Globus pallidus (tissue), 1 donor: Measurements from ENCODE around the gene CACNA2D1.
A peak's percentile ranks its signal among the peaks of the same experiment; 100 is the strongest.
"Not testable (repeated sequence)": the region's sequence is repeated elsewhere in the genome, so short reads cannot be mapped to it uniquely, and the experiment has no call there.

Experiments
- DNase-seq: peaks from one replicate; pipeline ENCODE4 v3.0.0-alpha.2; 2015; ENCODE audit warnings: low spot score

The CACNA2D1 gene

DNA sequence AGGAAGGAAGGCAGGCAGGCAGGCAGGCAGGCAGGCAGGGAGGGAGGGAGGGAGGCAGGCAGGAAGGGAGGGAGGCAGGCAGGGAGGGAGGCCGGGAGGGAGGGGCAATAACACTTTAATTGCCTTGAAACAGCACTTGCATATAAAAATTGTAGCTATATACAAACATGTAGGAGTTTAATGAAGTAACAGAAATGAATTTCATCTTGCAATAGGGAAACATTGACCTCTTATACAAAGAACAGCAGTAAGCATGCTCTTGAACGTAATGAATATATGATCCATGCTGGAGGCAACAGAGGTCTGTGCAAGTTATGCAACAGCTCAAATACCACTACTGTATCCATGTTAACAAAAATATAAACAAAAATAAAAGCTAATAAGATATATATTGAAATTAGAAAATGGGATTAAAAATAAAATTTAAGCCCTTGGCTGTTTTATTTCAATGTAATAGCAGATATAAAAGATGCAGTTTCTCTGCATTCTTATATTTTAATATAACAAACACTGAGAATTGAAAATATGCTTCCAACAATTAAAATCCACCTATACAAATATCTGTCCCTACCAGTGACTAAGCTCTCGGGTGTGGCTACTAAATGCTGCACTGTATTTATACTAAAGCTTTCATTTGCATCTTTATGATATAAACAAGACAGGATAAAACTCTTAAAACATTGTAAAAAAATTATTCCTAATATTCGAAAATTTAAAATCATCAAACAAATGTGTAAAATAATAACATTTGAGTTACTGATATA lies 50.3 kb downstream of the CACNA2D1 start:
- DNase-seq, result no peak

GRCh38 chr7:82390936-82391335 lies 52.6 kb downstream of the CACNA2D1 start:
- no peak for DNase-seq

DNA sequence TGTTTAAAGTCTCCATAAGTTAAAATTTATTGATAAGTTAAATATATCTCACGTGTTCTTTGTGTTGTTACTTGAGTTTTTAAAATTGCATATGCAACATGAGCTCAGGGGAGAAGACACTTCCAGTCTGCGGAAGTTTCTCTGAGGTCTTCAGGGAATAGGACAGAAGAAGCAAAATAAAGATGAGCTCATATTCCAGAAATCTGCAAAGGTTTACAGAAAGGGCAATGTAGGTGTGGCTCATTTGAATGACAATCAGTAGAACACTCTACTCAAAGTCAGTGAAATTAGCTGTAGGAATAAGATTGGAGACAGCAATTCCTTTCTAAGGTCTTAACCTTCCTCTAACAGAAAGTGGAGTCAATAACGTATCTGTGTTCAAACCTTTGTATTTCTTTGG lies 53.7 kb downstream of the CACNA2D1 start:
- DNase-seq, result no peak

GRCh38 chr7:82388138-82388537 lies 55.4 kb downstream of the CACNA2D1 start:
- DNase-seq, result no peak

DNA sequence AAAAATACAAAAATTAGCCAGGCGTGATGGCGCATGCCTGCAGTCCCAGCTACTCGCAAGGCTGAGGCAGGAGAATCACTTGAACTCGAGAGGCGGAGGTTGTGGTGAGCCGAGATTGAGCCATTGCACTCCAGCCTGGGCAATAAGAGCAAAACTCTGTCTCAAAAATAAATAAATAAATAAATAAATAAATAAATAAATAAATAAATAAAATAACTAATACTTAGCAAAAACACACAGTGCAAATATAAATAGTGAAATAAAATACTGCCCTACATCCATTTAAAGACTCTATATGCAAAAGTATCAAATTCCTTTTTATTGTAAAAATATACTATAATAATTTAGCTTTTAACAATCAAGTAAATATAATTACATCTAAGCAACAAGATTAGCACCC lies 57.0 kb downstream of the CACNA2D1 start:
- not testable (repeated sequence) for DNase-seq

GRCh38 chr7:82384779-82385178 lies 58.8 kb downstream of the CACNA2D1 start:
- DNase-seq, result no peak

DNA sequence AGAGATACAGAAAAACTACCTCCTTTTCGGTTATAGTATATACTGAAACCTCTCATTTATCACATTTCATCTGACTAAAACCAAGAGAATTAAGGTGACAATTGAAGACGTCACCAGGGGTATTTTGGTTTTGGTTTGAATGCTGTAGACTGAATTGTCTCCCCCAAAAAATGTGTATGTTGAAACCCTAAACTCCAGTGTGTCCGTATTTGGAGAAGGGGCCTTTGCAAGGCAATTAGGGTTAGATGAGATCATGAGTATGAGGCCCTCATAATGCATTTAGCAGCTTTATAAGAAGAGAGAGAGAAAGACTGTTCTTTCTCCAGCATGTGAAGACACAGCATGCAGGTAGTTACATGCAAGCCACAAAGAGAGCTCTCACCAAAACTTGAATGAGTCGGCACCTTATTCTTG lies 59.5 kb downstream of the CACNA2D1 start:
- DNase-seq, result no peak

- no peak for DNase-seq
Measured at GRCh38 chr7:82382276-82382675, 61.3 kb downstream of the CACNA2D1 start.

DNA sequence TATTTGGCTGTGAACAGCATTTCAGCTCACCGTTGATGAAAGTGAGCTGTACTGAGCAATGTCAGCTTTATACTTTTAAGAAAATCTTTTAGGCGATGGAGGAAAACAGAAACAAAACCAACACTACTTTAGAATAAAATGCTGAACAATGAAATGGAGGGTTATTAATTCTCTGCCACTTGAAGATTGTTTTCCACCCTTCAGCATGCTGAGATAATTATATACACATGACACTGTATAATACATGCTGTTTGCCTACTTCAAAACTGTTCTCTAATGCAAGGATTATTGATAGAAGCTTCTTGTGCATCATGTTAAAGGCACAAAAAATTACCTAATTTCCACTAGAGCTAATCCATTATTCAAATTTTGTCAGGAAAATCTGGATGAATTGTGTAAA lies 66.8 kb downstream of the CACNA2D1 start:
- no peak for DNase-seq

DNA sequence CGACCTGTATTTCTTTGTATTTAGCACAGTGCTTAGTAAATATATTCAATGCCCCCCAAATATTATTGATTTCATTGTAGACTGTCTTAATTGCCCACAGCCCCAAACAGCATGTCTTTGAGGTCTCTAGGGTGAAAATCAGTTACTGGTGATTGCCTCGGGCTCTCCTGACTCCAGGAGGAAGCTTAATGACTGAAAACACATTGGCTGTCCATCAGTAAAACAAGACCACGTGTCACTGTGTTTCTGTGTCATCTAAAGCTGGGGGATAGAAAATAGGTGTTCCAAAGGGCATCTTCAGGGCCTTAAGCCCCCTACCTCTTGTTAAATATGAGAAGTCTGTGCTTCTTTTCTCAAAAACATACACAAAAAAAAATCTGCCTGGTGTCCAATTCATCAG lies 67.9 kb downstream of the CACNA2D1 start:
- DNase-seq, result no peak

DNA sequence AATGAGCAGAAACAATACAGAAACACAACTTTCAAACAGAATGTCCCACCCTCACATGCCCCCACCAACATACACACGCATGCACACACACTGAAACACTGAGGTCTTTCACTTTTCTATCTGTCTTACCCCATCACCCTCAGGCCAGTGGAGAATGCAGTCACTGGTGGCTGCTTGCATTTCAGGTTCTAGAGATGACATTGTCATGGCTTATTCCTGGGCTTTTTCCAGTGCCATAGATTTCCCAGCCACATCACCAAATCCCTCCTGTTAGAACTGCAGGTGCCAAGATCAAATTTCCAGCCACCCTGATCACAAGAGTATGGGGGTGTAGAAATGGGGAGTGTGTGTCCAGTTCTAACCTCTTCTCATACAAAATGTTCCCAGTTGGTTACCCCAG lies 68.4 kb downstream of the CACNA2D1 start:
- no peak for DNase-seq

DNA sequence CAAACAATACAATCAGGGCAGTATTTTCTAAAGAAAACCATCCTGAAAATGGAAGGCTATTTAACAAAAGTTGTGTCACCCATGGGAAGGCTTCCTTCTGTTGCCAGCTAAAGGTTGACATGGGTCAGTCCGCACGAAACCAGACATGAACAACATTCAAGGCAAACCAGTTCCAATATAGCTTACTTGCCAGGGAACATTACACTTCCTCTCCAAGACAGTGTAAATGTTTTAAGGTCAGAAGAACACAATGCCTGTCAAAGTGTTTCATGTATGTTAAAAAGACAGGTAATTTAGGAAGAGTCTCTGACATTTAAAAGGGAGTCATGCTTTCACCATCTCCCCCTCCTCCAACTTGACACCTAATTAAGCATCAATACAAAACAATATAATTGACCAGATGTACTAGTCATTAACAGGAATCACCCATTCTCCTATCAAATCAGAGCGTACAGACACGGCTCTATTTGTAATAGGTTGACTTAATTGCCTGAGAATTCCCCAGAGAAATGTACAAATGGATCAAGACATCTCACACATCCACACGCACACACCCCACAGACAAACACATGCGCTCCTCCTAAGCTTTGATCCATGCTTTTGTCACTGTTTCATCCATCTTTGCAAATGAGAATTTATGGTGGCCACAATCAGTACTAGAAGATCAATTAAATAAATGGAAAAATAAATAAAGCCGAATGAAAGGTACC lies 69.5 kb downstream of the CACNA2D1 start:
- no peak for DNase-seq

GRCh38 chr7:82364671-82365070 lies 78.9 kb downstream of the CACNA2D1 start:
- DNase-seq, result no peak

DNA sequence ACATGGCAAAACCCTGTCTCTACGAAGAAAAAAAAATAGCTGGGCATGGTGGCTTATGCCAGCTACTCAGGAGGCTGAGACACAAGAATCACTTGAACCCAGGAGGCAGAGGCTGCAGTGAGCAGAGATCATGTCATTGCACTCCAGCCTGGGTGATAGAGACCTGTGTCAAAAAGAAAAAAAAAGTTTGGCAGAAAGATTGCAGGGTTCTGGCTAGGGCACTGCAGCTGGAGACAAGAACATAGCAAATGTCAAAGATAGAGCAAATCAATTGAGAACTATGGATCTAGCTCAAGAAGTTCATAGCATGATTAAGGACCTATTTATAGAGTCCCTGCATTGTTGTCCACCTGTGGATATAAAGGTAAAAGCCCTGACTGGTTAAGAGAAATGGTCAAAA lies 79.5 kb downstream of the CACNA2D1 start:
- no peak for DNase-seq

DNA sequence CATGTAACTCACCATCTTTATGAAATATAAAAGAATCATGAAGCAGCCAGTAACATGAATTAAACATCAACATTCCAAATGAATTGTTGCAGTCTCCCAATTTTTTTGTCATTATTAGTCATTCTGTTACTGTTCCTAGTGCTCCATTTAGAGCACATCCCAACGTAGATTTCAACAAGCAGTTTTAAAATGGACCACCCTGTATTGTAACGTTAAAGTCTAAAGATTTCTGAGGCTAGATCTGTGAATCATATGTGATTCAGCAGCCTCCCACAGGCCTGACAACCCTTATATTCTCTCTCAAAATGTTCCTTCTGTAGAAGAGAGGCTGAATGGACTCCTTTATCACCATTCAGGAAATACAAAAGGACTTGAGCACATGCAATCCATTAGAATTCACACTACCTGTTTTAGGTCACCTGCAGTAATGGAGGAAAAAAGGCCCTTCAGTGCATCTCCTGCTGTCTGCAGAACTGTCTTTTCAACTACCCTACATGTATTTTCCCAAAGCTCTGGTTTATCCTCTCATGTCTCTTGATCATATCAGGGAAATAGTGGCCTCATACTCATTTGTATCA lies 81.4 kb downstream of the CACNA2D1 start:
- DNase-seq, result no peak

- no peak for DNase-seq
Measured at GRCh38 chr7:82360591-82361368, 82.8 kb downstream of the CACNA2D1 start.

- no peak for DNase-seq
Measured at GRCh38 chr7:82359426-82359825, 84.2 kb downstream of the CACNA2D1 start.

DNA sequence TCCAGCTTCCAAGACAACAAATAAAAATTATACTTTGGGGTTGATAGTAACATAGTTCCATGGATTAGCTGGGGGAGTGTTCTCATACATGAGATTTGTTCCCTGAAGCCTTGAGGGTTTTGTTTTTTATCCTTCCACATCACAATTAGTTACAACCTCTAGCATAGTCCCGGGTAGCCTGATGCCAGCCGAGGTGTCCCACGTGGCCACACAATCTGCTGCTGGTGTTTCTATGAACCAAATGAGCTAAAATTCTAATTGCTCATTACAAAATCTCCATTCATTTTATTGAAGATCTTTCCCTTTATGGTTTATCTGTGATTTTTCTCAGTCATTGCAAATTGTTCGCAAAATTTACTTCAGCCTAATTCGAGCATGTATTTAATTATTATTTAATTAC lies 84.7 kb downstream of the CACNA2D1 start:
- no peak for DNase-seq

DNA sequence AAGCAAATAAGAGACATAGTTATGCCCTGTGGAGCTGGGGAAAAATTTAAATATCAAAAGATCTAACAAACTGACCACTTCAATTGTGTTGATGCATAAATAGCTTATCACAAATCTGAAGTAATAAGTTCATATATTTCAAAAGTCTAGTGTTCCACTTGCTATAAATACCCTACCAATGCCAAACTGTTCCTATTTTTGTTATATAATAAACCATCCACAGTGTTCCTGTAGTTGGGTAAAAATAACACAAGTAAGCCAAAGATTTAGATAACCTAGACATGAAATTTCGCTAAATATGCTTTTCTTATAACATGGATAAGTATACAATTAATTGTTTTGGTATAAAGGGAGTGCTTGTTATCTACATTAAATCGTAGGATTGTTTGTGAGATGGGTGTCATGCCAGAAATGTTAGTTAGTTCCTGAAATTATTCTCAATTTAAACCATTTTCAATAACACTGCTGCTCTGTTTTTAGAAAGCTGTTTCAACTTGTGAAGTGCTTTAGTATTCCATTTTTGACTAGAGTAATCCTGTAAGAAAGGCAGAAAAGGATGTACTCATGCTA lies 85.5 kb downstream of the CACNA2D1 start:
- DNase-seq, result peak; percentile 30

DNA sequence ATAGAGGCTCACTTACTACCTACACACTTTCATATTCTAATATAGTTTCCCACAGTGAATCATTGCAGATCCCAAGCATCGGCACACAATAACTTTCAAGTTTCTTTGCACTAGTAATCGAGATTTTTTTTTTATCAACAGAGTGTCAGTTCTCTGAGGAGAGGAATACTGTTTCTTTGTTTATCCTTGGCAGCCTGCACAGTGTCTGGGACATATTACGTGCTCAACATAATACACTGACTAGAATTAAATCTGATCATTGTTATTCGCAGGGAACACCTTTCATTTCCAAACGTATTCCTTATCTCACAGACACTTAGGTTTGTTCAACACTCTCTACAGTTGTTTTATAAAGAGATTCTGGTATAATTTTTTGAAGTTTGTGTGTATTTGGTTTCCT lies 95.3 kb downstream of the CACNA2D1 start:
- DNase-seq, result no peak

GRCh38 chr7:82347808-82348207 lies 95.8 kb downstream of the CACNA2D1 start:
- DNase-seq, result no peak

DNA sequence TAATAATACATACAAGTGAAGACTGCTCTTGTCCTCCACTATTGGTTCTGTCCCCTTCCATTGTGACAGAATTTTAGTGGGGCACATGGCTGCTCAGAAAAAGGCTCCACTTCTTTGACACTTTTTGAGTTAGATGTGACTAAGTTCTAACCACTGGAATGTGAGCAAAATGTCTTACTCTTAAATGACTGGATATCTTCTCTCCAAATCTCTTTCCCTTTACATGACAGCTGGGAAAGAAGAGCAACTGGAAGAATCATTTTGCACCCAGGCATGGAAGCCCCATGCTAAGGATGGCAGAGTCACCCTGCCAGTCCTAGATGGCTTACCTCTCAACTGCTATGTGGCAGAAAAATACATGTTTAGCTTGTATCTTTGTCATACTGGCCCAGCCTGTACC lies 97.7 kb downstream of the CACNA2D1 start:
- DNase-seq, result no peak
